Keratinocyte (primary cell): ENCODE measurements around the gene DENND4A. TPM values are rescaled to one million over a fixed set of nuclear protein-coding genes. Genes with fewer than 3 reads are reported as not detected.

Source experiments
- DNase-seq: peaks from one replicate; pipeline ENCODE4 v3.0.0-alpha.2; 2011; ENCODE audit warnings: low read depth, missing footprints, low spot score
- FAIRE-seq: peaks from 2 replicates; lab custom pipeline; 2011; peaks lifted over from hg19 to GRCh38; lab: Jason Lieb, UNC
- H2AFZ ChIP-seq: 2 replicates; pipeline ENCODE4 v1.6.0; 2012; ENCODE audit warnings: low read length, control low read depth, inconsistent platforms; ENCODE audit not compliant: control insufficient read depth
- H3K27ac ChIP-seq: 2 replicates; pipeline ENCODE4 v1.5.1; 2011; ENCODE audit warnings: low read length; ENCODE audit not compliant: control insufficient read depth, insufficient read depth
- H3K27me3 ChIP-seq: 3 replicates; pipeline ENCODE4 v1.6.0; 2011; ENCODE audit warnings: low read length; ENCODE audit not compliant: control insufficient read depth, insufficient read depth; ENCODE audit errors: extremely low read depth
- H3K36me3 ChIP-seq, 2 experiments: 2 replicates in 1 of 2; 3 replicates in 1 of 2; pipeline ENCODE4 v1.5.1; 2011; ENCODE audit warnings: low read length in 2 of 2, mild to moderate bottlenecking in 1 of 2; ENCODE audit not compliant: control insufficient read depth in 2 of 2, insufficient read depth in 2 of 2; ENCODE audit errors: extremely low read depth in 1 of 2
- H3K4me1 ChIP-seq: 3 replicates; pipeline ENCODE4 v1.5.1; 2011; ENCODE audit warnings: low read length; ENCODE audit not compliant: control insufficient read depth, insufficient read depth; ENCODE audit errors: extremely low read depth
- H3K4me2 ChIP-seq: 3 replicates; pipeline ENCODE4 v1.6.0; 2011; ENCODE audit warnings: low read depth, low read length; ENCODE audit not compliant: control insufficient read depth, insufficient read depth; ENCODE audit errors: extremely low read depth
- H3K4me3 ChIP-seq, 3 experiments: fragments of 200-600 bp in 1 of 3; sonication (generic) in 1 of 3; 2 replicates in 2 of 3; 3 replicates in 1 of 3; pipeline ENCODE4 v1.5.1; 2011 to 2016; ENCODE audit warnings: low read length in 3 of 3, mild to moderate bottlenecking in 3 of 3, control low read depth in 2 of 3, inconsistent platforms in 1 of 3, low read depth in 1 of 3, mixed read lengths in 1 of 3, mixed run types in 1 of 3, moderate library complexity in 1 of 3; ENCODE audit not compliant: control insufficient read depth in 2 of 3, insufficient read depth in 2 of 3; ENCODE audit errors: extremely low read depth in 1 of 3
- H3K79me2 ChIP-seq: 2 replicates; pipeline ENCODE4 v1.6.0; 2012; ENCODE audit warnings: low read length; ENCODE audit not compliant: control insufficient read depth, insufficient read depth
- H3K9ac ChIP-seq: 3 replicates; pipeline ENCODE4 v1.6.0; 2011; ENCODE audit warnings: low read length; ENCODE audit not compliant: control insufficient read depth, insufficient read depth; ENCODE audit errors: extremely low read depth
- H3K9me1 ChIP-seq: 3 replicates; pipeline ENCODE4 v1.6.0; 2011; ENCODE audit warnings: low read length; ENCODE audit not compliant: control insufficient read depth, insufficient read depth; ENCODE audit errors: extremely low read depth
- H3K9me3 ChIP-seq: 2 replicates; pipeline ENCODE4 v1.5.1; 2012; ENCODE audit warnings: low read depth, low read length; ENCODE audit not compliant: control insufficient read depth
- H4K20me1 ChIP-seq: 3 replicates; pipeline ENCODE4 v1.6.0; 2011; ENCODE audit warnings: low read length; ENCODE audit not compliant: control insufficient read depth, insufficient read depth; ENCODE audit errors: extremely low read depth
- CTCF ChIP-seq, 3 experiments: IDR thresholded peaks in 1 of 3; conservative IDR thresholded peaks in 1 of 3; optimal IDR thresholded peaks in 1 of 3; 2 replicates in 2 of 3; 3 replicates in 1 of 3; pipeline versions ENCODE3 to v1.5.1; 2011; ENCODE audit warnings: low read length in 3 of 3, mild to moderate bottlenecking in 3 of 3, moderate library complexity in 2 of 3, control low read depth in 1 of 3, inconsistent platforms in 1 of 3; ENCODE audit not compliant: insufficient read depth in 2 of 3; ENCODE audit errors: extremely low read depth in 1 of 3
- EZH2 ChIP-seq: IDR thresholded peaks from one replicate; pipeline ENCODE4 v1.6.1; 2012; ENCODE audit warnings: inconsistent platforms, mild to moderate bottlenecking, low read length, moderate library complexity
- dilution Hi-C: fragments of 300-500 bp; cut with MboI; formaldehyde crosslinking; loops from one replicate; pipeline ENCODE4 v1.7.0; 2020; ENCODE audit warnings: low sequenced_read_pairs; ENCODE audit not compliant: extremely low pct_ligation_motif_present
- polyA plus RNA-seq, 5 experiments: library from polyadenylated mRNA; depleted of rRNA in 3 of 5; stranded (reverse) in 3 of 5; stranded (forward) in 1 of 5; unstranded in 1 of 5; fragments of >200 nt; gene quantifications; 1 replicate in 1 of 5; 2 replicates in 3 of 5; 3 replicates in 1 of 5; pipeline versions ENCODE4 v1.2.1 to v1.2.3, GENCODE V29; 2011 to 2012; ENCODE audit warnings: missing spikeins in 2 of 5, low read depth in 1 of 5, low replicate concordance in 1 of 5

The DENND4A gene
- polyA plus RNA-seq, 1 donor (not counting 4 experiments of a cell fraction or from before 2014, with no cell fraction given), result 10.0 TPM

GRCh38 chr15:65785151-65785550, 6.9 kb downstream of the DENND4A start:
- Histone ChIP-seq H3K27me3 (no peaks in the 10 kb centered on the region), H2AFZ (no peak overlapping the region), H3K4me1 (peaks cover 12% of the 10 kb centered on the region), H3K4me2 (no peak overlapping the region), H3K9ac (no peak overlapping the region), H3K79me2 (peaks cover 27% of the 10 kb centered on the region), H3K36me3 (no peaks in the 10 kb centered on the region), H3K27ac (no peak overlapping the region), H3K9me3 (no peaks in the 10 kb centered on the region), H3K4me3 (no peak overlapping the region), H4K20me1 (no peaks in the 10 kb centered on the region), H3K9me1 (no peaks in the 10 kb centered on the region)
- dilution Hi-C loops, result no loop called here
- TF ChIP-seq CTCF (optimal IDR thresholded peaks at IDR 0.05 in 1 of 3, IDR thresholded peaks at IDR 0.05 in 1 of 3, conservative IDR thresholded peaks at IDR 0.05 in 1 of 3; ENCODE audit: extremely low read depth in 1 of 3, insufficient read depth in 2 of 3, low read length in 3 of 3), result no peak
- TF ChIP-seq EZH2, result no peak
- no peak for DNase-seq
- no peak for FAIRE-seq

DNA sequence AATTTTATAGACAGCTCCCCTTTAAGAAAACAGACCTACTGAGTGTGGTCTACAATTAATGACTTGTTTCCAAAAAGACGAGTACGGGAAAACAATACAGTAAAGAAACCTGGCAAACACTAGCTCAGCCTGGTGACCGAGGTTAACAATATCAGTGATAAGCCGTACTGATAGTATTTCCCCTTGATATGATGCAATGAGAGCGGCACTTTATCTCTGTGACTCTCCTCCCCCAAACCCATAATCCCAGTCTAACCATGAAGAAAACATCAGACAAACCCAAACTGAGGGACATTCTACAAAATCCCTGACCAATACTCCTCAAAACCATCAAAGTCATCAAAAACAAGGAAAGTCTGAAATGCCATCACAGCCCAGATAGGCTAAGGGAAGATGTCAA, 8.2 kb downstream of the DENND4A start:
- Histone ChIP-seq H2AFZ (no peak overlapping the region), H3K9me3 (no peaks in the 10 kb centered on the region), H3K27ac (no peak overlapping the region), H3K9me1 (no peaks in the 10 kb centered on the region), H3K9ac (no peak overlapping the region), H4K20me1 (no peaks in the 10 kb centered on the region), H3K27me3 (no peaks in the 10 kb centered on the region), H3K79me2 (peaks cover 17% of the 10 kb centered on the region), H3K4me1 (peaks cover 12% of the 10 kb centered on the region), H3K36me3 (no peaks in the 10 kb centered on the region), H3K4me3 (no peak overlapping the region), H3K4me2 (no peak overlapping the region)
- no peak for TF ChIP-seq CTCF (optimal IDR thresholded peaks at IDR 0.05 in 1 of 3, IDR thresholded peaks at IDR 0.05 in 1 of 3, conservative IDR thresholded peaks at IDR 0.05 in 1 of 3; ENCODE audit: extremely low read depth in 1 of 3, insufficient read depth in 2 of 3, low read length in 3 of 3)
- TF ChIP-seq EZH2, result no peak
- dilution Hi-C loops, result no loop called here
- FAIRE-seq (no peak), DNase-seq (no peak)
